PC-3 (cell line): Measurements from ENCODE around the gene SALL3.

ENCODE experiments used
- EZH2 ChIP-seq: fragments of 300-600 bp; sonication (generic); IDR thresholded peaks from one replicate; pipeline ENCODE4 v1.6.1; 2017; ENCODE audit warnings: antibody characterized with exemption, mild to moderate bottlenecking, low read length; ENCODE audit not compliant: unreplicated experiment
- TF ChIP-seq, protein P1 (sequence below): fragments of 300-600 bp; sonication (generic); conservative IDR thresholded peaks from 2 replicates; pipeline ENCODE4 v1.5.1; 2017; ENCODE audit warnings: antibody characterized with exemption, low read depth, mild to moderate bottlenecking, low read length

DNA sequence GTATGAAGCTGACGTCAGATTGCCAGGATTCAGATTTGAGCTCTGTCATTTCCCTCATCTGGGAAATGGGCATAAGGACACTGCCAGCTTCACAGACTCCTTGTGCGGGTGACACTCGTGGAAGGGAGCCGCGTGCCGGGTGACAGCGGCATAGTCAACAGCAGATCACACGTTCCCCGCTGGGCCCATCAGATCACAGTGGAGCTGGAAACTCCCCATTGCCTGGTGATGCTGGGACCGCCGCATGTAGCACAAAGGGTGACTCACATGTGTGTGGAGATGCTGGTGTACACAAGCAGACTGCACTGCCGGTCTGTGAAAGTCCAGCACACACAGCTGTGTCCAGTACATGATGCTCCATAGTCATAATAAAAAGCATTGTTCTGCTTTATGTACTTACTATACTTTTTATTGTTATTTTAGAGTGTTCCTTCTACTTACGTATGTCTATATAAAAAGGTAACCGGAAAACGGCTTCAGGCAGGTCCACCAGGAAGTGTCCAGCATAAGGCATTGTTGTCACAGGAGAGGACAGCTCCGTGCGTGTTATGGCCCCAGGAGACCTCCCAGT is 31.8 kb downstream of the SALL3 start:
- TF ChIP-seq, protein P1, sequence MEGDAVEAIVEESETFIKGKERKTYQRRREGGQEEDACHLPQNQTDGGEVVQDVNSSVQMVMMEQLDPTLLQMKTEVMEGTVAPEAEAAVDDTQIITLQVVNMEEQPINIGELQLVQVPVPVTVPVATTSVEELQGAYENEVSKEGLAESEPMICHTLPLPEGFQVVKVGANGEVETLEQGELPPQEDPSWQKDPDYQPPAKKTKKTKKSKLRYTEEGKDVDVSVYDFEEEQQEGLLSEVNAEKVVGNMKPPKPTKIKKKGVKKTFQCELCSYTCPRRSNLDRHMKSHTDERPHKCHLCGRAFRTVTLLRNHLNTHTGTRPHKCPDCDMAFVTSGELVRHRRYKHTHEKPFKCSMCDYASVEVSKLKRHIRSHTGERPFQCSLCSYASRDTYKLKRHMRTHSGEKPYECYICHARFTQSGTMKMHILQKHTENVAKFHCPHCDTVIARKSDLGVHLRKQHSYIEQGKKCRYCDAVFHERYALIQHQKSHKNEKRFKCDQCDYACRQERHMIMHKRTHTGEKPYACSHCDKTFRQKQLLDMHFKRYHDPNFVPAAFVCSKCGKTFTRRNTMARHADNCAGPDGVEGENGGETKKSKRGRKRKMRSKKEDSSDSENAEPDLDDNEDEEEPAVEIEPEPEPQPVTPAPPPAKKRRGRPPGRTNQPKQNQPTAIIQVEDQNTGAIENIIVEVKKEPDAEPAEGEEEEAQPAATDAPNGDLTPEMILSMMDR: no peak
- no peak for TF ChIP-seq EZH2
